Occipital lobe (tissue), 2 donors: Measurements from ENCODE around the gene THRA. TPM values are rescaled to one million over a fixed set of nuclear protein-coding genes. Genes with fewer than 3 reads are reported as not detected.

Experiments
- DNase-seq: peaks from one replicate; lab custom pipeline; 2025; lab: John Stamatoyannopoulos, UW
- total RNA-seq: library from RNA; depleted of rRNA; stranded (reverse); fragments of >200 nt; gene quantifications from one replicate; pipeline ENCODE4 v1.2.3, GENCODE V29; 2014

The THRA gene
- total RNA-seq, 1 donor from 2014 or later = 91.1 TPM

GRCh38 chr17:40079545-40079944 is 16.8 kb downstream of the THRA start:
- no peak for DNase-seq

GRCh38 chr17:40084477-40084876 is 21.7 kb downstream of the THRA start:
- DNase-seq = no peak

DNA sequence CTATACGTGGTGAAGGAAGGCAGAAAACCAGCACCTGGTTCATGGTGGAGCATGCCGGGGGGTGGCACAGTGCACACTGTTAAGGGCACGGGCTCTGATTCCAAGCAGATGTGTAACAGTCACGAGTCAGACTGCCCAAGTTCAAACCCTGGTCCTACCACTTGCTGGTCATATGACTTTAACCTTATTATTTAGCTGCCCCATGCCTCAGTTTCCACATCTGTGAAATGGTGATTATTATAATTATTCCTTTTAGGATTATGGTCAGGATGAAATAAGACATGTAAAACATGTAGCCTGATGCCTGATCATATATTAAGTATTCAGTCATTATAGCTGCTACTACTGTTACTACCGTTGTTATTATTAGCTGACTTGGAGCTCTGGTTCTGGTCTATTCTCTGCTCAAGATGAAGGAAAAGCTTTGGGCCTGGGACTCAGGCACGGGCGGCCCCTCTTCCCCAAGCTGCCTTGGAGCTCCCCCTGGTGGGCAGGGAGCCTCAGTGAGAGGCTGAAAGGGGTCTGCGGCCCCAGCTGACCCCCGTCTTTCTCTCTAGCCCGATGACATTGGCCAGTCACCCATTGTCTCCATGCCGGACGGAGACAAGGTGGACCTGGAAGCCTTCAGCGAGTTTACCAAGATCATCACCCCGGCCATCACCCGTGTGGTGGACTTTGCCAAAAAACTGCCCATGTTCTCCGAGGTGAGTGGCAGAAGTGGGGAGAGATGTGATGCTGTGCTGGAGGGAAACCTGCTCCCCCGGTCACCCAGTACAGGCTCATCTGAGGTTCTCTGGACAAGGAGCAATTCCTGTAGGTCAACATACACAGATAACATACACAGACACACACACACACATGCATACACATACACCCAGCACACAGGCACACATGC is 23.6 kb downstream of the THRA start:
- no peak for DNase-seq

DNA sequence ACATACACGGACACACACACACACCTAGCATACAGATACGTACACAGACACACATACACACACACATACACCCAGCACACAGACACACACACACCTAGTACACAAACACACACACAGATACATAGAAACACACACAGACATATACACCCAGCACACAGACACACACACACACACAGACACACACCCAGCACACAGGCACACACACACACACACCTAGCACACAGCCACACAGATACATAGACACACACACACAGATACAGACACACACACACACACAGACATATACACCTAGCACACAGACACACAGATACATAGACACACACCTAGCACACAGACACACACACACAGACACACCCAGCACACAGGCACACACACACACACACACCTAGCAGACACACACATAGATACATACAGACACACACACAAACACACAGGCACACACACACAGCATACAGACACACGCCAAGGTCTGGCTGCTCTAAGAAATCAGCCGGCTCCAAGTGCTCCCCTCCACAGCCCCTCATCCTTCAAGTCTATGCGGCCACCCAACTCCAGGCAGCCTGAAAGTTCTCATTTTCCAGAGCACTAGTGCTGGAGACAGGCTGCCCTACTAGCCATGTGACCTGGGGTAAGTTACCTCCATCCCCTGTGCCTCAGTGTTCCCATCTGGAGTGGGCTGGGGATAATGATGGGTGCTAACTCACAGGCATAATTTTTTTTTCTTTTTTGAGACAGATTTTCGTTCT is 24.5 kb downstream of the THRA start:
- no peak for DNase-seq

GRCh38 chr17:40087903-40088718 is 25.3 kb downstream of the THRA start:
- DNase-seq = no peak

- DNase-seq = no peak
These were observed 26.5 kb downstream of the THRA start for GRCh38 chr17:40089077-40089895.

GRCh38 chr17:40090237-40091119 is 27.7 kb downstream of the THRA start:
- DNase-seq = no peak

DNA sequence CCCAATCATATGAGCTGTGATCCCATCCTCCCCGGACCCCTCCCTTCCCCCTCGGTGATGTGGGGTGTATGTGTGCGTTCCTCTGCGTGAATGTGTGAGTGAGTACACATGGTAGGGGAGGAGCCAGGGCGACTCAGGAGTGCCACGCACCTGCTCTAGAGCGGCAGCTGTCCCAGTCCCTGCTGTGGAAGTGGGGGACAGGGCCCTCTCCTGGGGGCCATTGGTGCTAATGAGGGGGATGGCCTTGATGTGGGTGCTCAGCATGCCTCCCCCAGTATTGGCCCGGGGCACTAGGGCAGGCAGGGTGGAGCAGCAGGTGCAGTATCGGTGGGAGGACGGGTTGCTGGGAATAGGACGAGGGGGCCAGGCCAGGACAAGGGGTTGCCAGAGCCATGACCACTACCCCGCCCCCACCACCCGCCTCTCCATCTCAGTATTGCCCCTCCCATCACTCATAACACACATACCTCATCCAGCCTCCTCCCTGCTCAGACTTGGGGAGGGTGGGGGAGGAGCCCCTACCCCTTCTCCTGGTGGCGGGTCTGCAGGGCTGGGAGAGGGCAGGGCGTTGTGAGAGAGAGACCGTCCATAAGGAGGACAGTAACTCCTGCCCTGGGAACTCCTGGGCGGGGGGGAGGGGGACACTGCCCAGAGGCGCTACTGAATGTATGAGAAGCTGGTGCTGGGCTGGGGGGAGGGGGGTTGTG is 29.1 kb downstream of the THRA start:
- no peak for DNase-seq

DNA sequence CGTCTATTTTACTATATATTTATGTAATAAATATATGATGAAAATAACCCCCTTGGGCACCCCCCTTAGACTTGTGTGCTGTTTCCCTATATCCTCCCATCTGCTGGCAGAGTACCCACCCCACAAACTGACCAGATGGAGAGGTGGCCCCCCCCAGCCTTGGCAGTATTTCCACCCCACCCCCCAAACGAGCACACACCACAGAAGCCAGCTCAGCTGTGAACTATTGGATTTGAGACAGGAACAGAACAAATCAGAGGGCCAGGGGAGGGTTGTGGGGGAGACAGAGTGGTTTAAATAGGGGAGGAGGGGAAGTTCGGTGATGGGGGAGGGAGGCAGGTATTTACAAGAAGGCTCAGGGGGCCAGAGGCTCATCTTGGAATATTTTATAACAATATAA is 29.8 kb downstream of the THRA start:
- peak; percentile 41 for DNase-seq

- DNase-seq = no peak
These were observed 30.3 kb downstream of the THRA start for GRCh38 chr17:40093005-40093579.

DNA sequence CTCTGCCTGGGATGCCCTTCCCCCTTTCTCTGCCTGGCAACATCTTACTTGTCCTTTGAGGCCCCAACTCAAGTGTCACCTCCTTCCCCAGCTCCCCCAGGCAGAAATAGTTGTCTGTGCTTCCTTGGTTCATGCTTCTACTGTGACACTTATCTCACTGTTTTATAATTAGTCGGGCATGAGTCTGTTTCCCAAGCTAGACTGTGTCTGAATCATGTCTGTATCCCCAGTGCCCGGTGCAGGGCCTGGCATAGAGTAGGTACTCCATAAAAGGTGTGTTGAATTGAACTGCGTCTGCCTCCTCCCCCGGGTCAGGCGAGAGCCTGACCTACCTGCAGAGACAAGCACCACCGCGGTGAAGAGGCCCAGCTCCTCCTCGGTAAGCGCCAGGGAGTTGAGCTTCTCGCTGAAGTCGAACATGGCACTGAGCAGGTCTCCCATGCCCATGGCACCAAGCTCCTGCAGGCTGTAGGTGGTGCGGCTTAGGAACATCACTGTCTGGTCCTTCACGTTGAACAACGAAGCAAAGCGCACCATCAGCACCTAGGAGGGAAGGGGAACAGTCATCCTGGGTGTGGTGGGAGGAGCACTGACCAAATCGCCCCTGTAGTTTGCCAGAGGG is 30.9 kb downstream of the THRA start:
- DNase-seq = peak; percentile 30

GRCh38 chr17:40094874-40095273 is 32.1 kb downstream of the THRA start:
- DNase-seq = no peak

DNA sequence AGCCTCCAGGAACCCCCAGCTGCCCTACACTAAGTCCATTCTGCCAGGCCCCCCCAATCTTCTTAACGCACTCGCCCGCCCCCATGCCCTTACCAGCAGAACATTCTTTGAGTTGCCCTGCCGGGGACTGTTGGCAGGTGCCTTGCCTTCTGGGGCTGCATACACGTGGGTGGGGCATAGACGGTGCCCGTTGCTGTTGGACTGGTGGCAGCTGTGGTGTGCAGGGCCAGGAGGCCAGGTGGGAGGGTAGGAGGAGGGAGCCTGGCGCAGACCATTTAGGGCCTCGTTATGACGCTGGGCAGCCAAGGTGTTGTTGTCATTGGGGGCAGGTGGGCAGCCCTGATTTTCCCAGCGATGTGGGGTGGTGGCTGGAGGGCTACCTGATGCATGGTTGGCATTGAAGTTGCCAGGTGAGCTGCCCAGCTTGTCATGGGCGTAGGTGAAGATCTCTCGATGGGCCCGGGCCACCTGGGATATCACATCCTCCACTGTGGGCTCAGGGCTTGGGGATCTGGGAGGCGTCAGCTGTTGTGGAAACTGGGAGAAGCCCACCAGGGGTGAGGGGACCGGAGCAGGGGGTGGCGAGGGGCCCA is 32.7 kb downstream of the THRA start:
- DNase-seq = no peak

GRCh38 chr17:40095944-40096791 is 33.4 kb downstream of the THRA start:
- no peak for DNase-seq

DNA sequence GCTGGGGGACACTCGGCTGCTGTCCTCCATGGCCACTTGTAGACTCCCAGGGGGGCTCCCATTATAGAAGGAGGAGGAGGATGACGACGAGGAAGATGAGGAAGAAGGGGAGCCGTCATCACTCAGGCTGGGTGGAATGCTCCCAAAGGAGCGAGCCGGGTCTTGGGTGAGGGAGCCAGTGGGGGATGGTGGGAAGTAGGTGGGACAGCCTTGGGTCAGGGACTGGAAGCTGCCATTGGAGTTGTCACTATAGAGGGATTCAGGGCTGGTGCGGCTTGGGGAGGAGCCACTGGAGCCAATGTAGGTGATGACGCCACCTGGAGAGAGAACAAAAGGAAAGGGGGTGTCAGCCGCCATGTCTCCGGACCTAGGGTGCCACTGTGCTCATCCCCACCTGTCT is 34.3 kb downstream of the THRA start:
- DNase-seq = no peak

DNA sequence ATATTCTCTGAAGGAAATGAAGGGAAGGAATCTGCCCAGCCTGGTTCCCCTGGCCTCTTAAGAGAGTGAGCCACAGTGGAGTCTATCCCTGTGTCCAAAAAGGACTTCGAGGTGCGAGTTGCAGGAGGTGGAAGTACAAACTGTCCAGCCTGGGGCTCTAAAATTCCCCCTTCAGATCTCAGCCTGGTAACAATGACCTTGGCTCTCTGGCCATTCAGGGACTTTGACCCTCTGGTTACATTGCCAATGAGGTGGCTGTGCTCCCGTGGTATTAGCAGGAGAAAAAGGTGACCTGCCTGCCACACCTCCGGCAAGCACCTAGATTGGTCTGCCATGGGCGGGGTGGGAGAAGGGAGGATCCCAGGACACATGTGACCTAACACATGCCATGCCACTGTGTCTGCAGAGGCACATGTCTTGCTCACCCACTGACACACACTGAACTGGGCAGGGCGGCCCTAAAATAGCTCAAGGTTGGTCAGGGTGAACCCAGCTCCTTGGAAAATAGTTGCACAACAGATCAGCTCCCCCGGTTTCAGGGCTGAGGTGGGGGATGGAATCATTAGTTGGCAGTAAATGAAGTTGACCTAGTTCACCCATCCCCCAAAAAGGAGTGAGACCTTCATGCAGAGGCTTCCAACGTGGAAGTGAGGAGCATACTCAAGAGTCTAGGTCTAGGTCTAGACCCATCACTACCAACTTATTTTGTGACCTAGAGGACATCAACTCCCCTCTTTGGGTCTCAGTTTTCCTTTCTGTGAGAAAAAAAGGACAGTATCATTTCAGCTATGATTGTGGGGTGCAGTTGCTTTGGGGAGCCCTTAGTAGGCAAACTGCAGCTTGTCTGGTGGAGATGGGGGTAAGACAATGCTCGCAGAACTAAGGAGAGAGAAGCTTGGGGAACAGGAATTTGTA is 35.4 kb downstream of the THRA start:
- no peak for DNase-seq
